GM19463 (cell line): ENCODE measurements around the gene FTO.
A peak's percentile ranks its signal among the peaks of the same experiment; 100 is the strongest.

Experiments used
- ATAC-seq: cut with Tn5 transposase; IDR thresholded peaks from one replicate; pipeline ENCODE4 v1.9.1; 2021; ENCODE audit warnings: mild to moderate bottlenecking, moderate library complexity; ENCODE audit not compliant: unreplicated experiment

FTO gene

GRCh38 chr16:54191592-54191991 is 487.6 kb downstream of the FTO start:
- no peak for ATAC-seq

GRCh38 chr16:54193013-54193664 is 489.2 kb downstream of the FTO start:
- ATAC-seq: no peak

- ATAC-seq: peak; percentile 74
Observed at GRCh38 chr16:54193665-54194333, 489.8 kb downstream of the FTO start.

- ATAC-seq: no peak
Observed at GRCh38 chr16:54194334-54194743, 490.4 kb downstream of the FTO start.

- ATAC-seq: no peak
Observed at GRCh38 chr16:54197758-54198157, 493.8 kb downstream of the FTO start.

- no peak for ATAC-seq
Observed at GRCh38 chr16:54199487-54200160, 495.7 kb downstream of the FTO start.

GRCh38 chr16:54200161-54200534 is 496.2 kb downstream of the FTO start:
- no peak for ATAC-seq

GRCh38 chr16:54200720-54201119 is 496.8 kb downstream of the FTO start:
- ATAC-seq: no peak

- no peak for ATAC-seq
Observed at GRCh38 chr16:54201200-54201599, 497.2 kb downstream of the FTO start.
